ENCODE measurements around the gene FAM3C. TPM values are rescaled to one million over a fixed set of nuclear protein-coding genes. Genes with fewer than 3 reads are reported as not detected.

Gene FAM3C
- total RNA-seq, 4 donors from 2014 or later = 44.3 to 129 (median 49.0) TPM

GRCh38 chr7:121390617-121391016 is 5.5 kb downstream of the FAM3C start:
- DNase-seq (ENCODE audit: low spot score) (no peak), ATAC-seq (ENCODE audit: low FRiP score) (no peak)
- TF ChIP-seq CTCF (IDR thresholded peaks at IDR 0.05) = no peak

- DNase-seq (ENCODE audit: low spot score) (no peak), ATAC-seq (ENCODE audit: low FRiP score) (no peak)
- TF ChIP-seq CTCF (IDR thresholded peaks at IDR 0.05) = no peak
These were observed 6.0 kb downstream of the FAM3C start for GRCh38 chr7:121390109-121390508.

- ATAC-seq (ENCODE audit: low FRiP score) (no peak), DNase-seq (ENCODE audit: low spot score) (no peak)
- no peak for TF ChIP-seq CTCF (IDR thresholded peaks at IDR 0.05)
These were observed 7.2 kb downstream of the FAM3C start for GRCh38 chr7:121388950-121389349.

- DNase-seq (ENCODE audit: low spot score) (no peak), ATAC-seq (ENCODE audit: low FRiP score) (no peak)
- TF ChIP-seq CTCF (IDR thresholded peaks at IDR 0.05) = no peak
These were observed 10.3 kb downstream of the FAM3C start for GRCh38 chr7:121385800-121386179.

- no peak for DNase-seq (ENCODE audit: low spot score)
- ATAC-seq (ENCODE audit: low FRiP score) = no peak
- no peak for TF ChIP-seq CTCF (IDR thresholded peaks at IDR 0.05)
These were observed 10.9 kb downstream of the FAM3C start for GRCh38 chr7:121385056-121385799.

- DNase-seq (ENCODE audit: low spot score) (no peak), ATAC-seq (ENCODE audit: low FRiP score) (peak; percentile 53)
- no peak for TF ChIP-seq CTCF (IDR thresholded peaks at IDR 0.05)
These were observed 11.8 kb downstream of the FAM3C start for GRCh38 chr7:121384265-121384664.

- TF ChIP-seq CTCF (IDR thresholded peaks at IDR 0.05) = no peak
- ATAC-seq (ENCODE audit: low FRiP score) (no peak), DNase-seq (ENCODE audit: low spot score) (no peak)
These were observed 12.7 kb downstream of the FAM3C start for GRCh38 chr7:121383235-121383910.
